Measurements from ENCODE around the gene ACACA.

ACACA gene

GRCh38 chr17:37060094-37060493 is 346.5 kb downstream of the ACACA start:
- no peak for DNase-seq

- DNase-seq = no peak
Observed at GRCh38 chr17:37059493-37059892, 347.1 kb downstream of the ACACA start.

GRCh38 chr17:37056622-37057021 is 350.0 kb downstream of the ACACA start:
- DNase-seq = no peak

- no peak for DNase-seq
Observed at GRCh38 chr17:37054894-37055293, 351.7 kb downstream of the ACACA start.

GRCh38 chr17:37052450-37052849 is 354.2 kb downstream of the ACACA start:
- DNase-seq = no peak

GRCh38 chr17:37051833-37052232 is 354.8 kb downstream of the ACACA start:
- DNase-seq = no peak

GRCh38 chr17:37051381-37051780 is 355.3 kb downstream of the ACACA start:
- DNase-seq = no peak

GRCh38 chr17:37050920-37051319 is 355.7 kb downstream of the ACACA start:
- no peak for DNase-seq

GRCh38 chr17:37048811-37049210 is 357.8 kb downstream of the ACACA start:
- no peak for DNase-seq

- peak; percentile 86 for DNase-seq
Observed at GRCh38 chr17:37047631-37048104, 359.0 kb downstream of the ACACA start.

- no peak for DNase-seq
Observed at GRCh38 chr17:37045351-37045922, 361.2 kb downstream of the ACACA start.

- DNase-seq = no peak
Observed at GRCh38 chr17:37043201-37043600, 363.4 kb downstream of the ACACA start.

GRCh38 chr17:37041932-37042331 is 364.7 kb downstream of the ACACA start:
- DNase-seq = no peak

GRCh38 chr17:37039269-37039668 is 367.4 kb downstream of the ACACA start:
- DNase-seq = no peak

- no peak for DNase-seq
Observed at GRCh38 chr17:37037590-37038155, 369.0 kb downstream of the ACACA start.
